Activated naive CD8-positive, alpha-beta T cell (primary cell): ENCODE measurements around the gene RHEBL1.

Experiments
- H3K27ac Mint-ChIP-seq: one replicate; pipeline ENCODE4 v1.8.0; 2021; ENCODE audit warnings: mixed read lengths
- H3K27me3 Mint-ChIP-seq: one replicate; pipeline ENCODE4 v1.8.0; 2021; ENCODE audit warnings: mixed read lengths
- H3K36me3 Mint-ChIP-seq: one replicate; pipeline ENCODE4 v1.8.0; 2021; ENCODE audit warnings: mixed read lengths
- H3K4me1 Mint-ChIP-seq: one replicate; pipeline ENCODE4 v1.8.0; 2021; ENCODE audit warnings: low read depth, mixed read lengths
- H3K4me3 Mint-ChIP-seq: one replicate; pipeline ENCODE4 v1.8.0; 2021; ENCODE audit warnings: mild to moderate bottlenecking, mixed read lengths
- H3K9me3 Mint-ChIP-seq: one replicate; pipeline ENCODE4 v1.8.0; 2021; ENCODE audit warnings: low read depth, mixed read lengths

The RHEBL1 gene, protein sequence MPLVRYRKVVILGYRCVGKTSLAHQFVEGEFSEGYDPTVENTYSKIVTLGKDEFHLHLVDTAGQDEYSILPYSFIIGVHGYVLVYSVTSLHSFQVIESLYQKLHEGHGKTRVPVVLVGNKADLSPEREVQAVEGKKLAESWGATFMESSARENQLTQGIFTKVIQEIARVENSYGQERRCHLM

GRCh38 chr12:49069507-49070346 lies at the start of gene RHEBL1:
Gene RHEBL1, minus strand, starts transcription at chr12:49069979. Its CDS starts 194 bp downstream, at chr12:49069785.
- Mint-ChIP-seq H3K27ac (peak within 1 kb of the TSS; percentile 86), H3K36me3 (no peaks in the 10 kb centered on the region), H3K27me3 (no peaks in the 10 kb centered on the region), H3K9me3 (no peaks in the 10 kb centered on the region), H3K4me1 (peaks cover 16% of the 10 kb centered on the region), H3K4me3 (peak within 1 kb of the TSS; percentile 92)

GRCh38 chr12:49111206-49111605 lies 41.4 kb upstream of the RHEBL1 start:
- H3K27ac Mint-ChIP-seq = peak overlapping the region; percentile 94
- peaks cover 36% of the 10 kb centered on the region for H3K4me1 Mint-ChIP-seq
- H3K9me3 Mint-ChIP-seq = no peaks in the 10 kb centered on the region
- H3K36me3 Mint-ChIP-seq = no peaks in the 10 kb centered on the region
- peak overlapping the region; percentile 96 for H3K4me3 Mint-ChIP-seq
- no peaks in the 10 kb centered on the region for H3K27me3 Mint-ChIP-seq

DNA sequence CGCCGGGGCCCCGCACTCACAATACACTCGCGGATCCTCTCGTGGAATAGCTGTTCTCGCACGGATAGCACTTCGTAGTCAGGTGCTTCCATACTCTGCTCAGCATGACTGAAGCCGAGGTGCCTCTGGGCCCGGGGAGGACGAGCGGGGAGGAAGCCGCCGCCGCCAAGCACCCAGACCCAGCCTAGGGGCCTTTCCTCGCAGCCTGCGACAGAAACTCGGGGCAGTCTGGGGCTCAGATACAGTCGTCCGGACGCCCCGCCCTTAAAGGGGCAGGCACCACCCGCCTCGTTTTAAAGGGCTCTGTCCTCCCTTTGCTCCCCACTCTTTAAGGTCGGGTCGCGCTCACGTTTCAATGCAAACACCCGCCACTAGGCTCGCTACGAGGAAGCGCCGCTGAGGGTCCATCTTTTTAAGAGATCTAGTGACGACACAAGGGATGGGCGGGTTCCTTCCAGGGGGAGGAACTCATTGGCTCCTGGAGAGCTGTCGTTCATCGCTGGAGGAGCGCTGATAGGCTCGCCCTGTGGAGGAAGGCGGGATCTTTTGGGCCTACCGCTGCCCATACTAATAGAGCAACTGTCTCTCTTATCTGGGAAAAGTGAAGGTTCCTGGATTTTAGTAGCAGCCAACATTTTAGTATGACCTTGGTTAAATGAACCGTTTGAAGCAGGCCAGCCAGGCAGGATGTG lies 40.8 kb upstream of the RHEBL1 start, which contains the start of gene LMBR1L:
TSS of gene LMBR1L (minus strand) at position 384 of the 692 bp plus-strand sequence. CDS start at position 92, 292 bp downstream.
- Mint-ChIP-seq H3K27ac (peak within 1 kb of the TSS; percentile 94), H3K27me3 (no peaks in the 10 kb centered on the region), H3K36me3 (no peaks in the 10 kb centered on the region), H3K4me1 (peaks cover 36% of the 10 kb centered on the region), H3K9me3 (no peaks in the 10 kb centered on the region), H3K4me3 (peak within 1 kb of the TSS; percentile 96)

GRCh38 chr12:49109641-49110463 lies 40.1 kb upstream of the RHEBL1 start:
- no peaks in the 10 kb centered on the region for H3K9me3 Mint-ChIP-seq
- peaks cover 36% of the 10 kb centered on the region for H3K4me1 Mint-ChIP-seq
- no peaks in the 10 kb centered on the region for H3K36me3 Mint-ChIP-seq
- peak overlapping the region; percentile 96 for H3K4me3 Mint-ChIP-seq
- no peaks in the 10 kb centered on the region for H3K27me3 Mint-ChIP-seq
- peak overlapping the region; percentile 94 for H3K27ac Mint-ChIP-seq

DNA sequence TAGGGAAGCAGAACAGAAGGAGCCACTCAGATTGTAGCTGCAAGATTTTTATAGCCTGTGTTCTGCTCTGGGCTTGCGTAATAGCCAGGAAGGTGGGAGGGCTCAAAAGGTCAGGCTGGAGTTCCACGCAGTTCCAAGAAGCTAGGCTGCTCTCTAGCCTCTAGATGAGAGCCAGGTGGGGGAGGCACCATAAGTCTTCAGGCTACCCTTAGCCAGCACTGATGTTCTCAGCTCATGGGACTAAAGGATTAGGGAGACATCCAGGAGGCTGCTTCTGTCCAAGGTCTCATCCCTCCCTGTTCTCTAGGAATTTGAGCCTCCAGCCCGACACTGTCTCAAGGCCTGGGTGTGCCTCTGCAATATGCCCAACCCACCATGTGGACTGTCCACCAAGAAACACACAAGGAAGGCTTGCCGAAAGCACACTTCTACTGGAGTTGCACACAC lies 39.2 kb upstream of the RHEBL1 start:
- Mint-ChIP-seq H3K9me3 (no peaks in the 10 kb centered on the region), H3K36me3 (peaks cover 2% of the 10 kb centered on the region), H3K27me3 (no peaks in the 10 kb centered on the region), H3K27ac (peak overlapping the region; percentile 89), H3K4me1 (peaks cover 36% of the 10 kb centered on the region), H3K4me3 (peak overlapping the region; percentile 96)

- Mint-ChIP-seq H3K27ac (no peak overlapping the region), H3K36me3 (peaks cover 2% of the 10 kb centered on the region), H3K27me3 (no peaks in the 10 kb centered on the region), H3K9me3 (no peaks in the 10 kb centered on the region), H3K4me1 (peaks cover 28% of the 10 kb centered on the region), H3K4me3 (no peak overlapping the region)
Observed at GRCh38 chr12:49105504-49106084, 35.8 kb upstream of the RHEBL1 start.

DNA sequence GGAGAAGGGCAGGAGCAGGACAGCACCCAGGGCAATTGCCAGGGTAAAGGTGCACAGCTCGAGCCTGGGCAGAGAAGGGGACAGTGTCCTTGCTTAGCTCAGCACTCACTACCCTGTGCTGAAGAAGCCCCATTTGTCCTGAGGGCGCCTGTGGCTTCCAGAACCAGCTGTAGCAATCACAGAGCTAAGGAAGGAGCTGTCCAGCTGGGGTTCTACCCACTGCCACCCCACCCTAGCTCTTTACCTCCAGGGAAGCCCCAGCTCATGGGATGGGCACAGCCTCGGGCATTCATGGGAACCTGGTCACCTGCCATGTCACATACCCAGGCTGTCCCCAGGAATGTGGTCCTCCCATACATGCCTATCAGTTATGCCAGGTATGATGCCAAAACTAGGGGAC lies 35.0 kb upstream of the RHEBL1 start:
- peaks cover 2% of the 10 kb centered on the region for H3K36me3 Mint-ChIP-seq
- H3K27ac Mint-ChIP-seq = no peak overlapping the region
- no peaks in the 10 kb centered on the region for H3K27me3 Mint-ChIP-seq
- no peak overlapping the region for H3K4me3 Mint-ChIP-seq
- H3K9me3 Mint-ChIP-seq = no peaks in the 10 kb centered on the region
- peaks cover 24% of the 10 kb centered on the region for H3K4me1 Mint-ChIP-seq

- H3K4me1 Mint-ChIP-seq = peaks cover 1% of the 10 kb centered on the region
- H3K36me3 Mint-ChIP-seq = peaks cover 4% of the 10 kb centered on the region
- H3K4me3 Mint-ChIP-seq = no peak overlapping the region
- no peak overlapping the region for H3K27ac Mint-ChIP-seq
- H3K27me3 Mint-ChIP-seq = no peaks in the 10 kb centered on the region
- no peaks in the 10 kb centered on the region for H3K9me3 Mint-ChIP-seq
Observed at GRCh38 chr12:49100380-49100779, 30.6 kb upstream of the RHEBL1 start.

DNA sequence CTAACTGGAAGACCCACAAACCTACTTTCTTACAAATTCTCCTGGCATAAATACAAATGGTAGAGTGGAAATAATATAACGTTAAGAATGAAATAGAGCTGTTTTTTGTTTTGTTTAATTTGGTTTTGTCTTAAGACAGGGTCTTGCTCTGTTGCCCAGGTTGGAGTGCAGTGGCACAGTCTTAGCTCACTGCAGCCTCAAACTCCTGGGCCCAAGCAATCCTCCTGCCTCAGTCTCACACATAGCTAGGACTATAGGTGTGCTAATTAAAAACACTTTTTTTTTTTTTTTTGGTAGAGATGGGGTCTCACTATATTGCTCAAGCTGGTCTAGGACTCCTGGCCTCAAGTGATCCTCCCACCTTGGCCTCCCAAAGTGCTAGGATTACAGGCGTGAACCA lies 28.9 kb upstream of the RHEBL1 start:
- Mint-ChIP-seq H3K4me3 (no peak overlapping the region), H3K36me3 (peaks cover 3% of the 10 kb centered on the region)

DNA sequence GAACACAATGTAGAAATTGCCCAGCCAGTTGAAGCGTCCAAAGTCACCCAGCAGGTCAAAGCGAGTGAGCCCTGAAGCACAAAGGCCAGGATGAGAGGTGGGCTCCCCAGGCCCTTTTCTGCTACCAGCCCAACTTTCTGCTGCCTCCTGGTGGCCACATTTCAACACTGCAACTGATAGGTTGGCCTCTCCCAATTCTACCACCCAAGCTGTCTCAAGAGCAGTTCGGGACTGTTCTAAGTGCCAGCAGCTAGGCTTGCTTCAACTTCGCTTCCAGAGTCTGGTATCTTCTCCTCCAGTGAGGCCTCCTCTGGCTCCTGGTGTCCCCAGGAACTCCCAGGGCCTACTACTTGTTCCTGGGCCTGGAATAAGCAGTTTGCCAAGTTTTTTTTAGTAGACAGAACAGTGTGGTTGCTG lies 28.3 kb upstream of the RHEBL1 start:
- Mint-ChIP-seq H3K4me1 (peaks cover 19% of the 10 kb centered on the region), H3K36me3 (peaks cover 3% of the 10 kb centered on the region), H3K27me3 (peaks cover 11% of the 10 kb centered on the region), H3K27ac (no peak overlapping the region), H3K4me3 (no peak overlapping the region), H3K9me3 (no peaks in the 10 kb centered on the region)

More for the DNA sequence above, 28.9 kb upstream of the RHEBL1 start:
- peaks cover 7% of the 10 kb centered on the region for H3K27me3 Mint-ChIP-seq
- no peak overlapping the region for H3K27ac Mint-ChIP-seq
- H3K4me1 Mint-ChIP-seq = peaks cover 13% of the 10 kb centered on the region
- H3K9me3 Mint-ChIP-seq = no peaks in the 10 kb centered on the region

- H3K4me1 Mint-ChIP-seq = peaks cover 22% of the 10 kb centered on the region
- no peaks in the 10 kb centered on the region for H3K9me3 Mint-ChIP-seq
- no peak overlapping the region for H3K27ac Mint-ChIP-seq
- H3K27me3 Mint-ChIP-seq = peaks cover 11% of the 10 kb centered on the region
- H3K36me3 Mint-ChIP-seq = peaks cover 3% of the 10 kb centered on the region
- no peak overlapping the region for H3K4me3 Mint-ChIP-seq
Observed at GRCh38 chr12:49097381-49097780, 27.6 kb upstream of the RHEBL1 start.

DNA sequence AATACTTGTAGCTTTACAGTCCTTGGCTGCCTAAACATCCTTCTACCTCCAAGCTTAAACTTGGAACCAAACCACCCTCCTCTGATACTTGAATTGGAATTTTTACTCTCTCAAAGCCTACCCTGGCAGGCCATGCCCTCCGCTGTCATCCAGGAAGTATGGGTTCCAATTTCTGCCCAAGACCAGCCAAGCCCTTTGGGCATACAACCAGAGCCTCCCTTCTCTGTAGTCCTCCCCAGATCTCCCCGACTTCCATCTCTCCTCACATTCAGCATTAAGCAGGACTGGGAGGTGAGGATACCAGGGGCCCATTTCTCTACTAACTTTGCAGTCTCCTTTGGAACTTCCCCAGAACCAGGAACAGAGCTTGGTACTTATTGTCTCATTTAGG lies 25.2 kb upstream of the RHEBL1 start:
- H3K4me3 Mint-ChIP-seq = peak overlapping the region; percentile 27

GRCh38 chr12:49094160-49094974 lies 24.6 kb upstream of the RHEBL1 start, which contains the start of gene DHH:
Gene DHH, minus strand, starts transcription at chr12:49094801. Its CDS starts 289 bp downstream, at chr12:49094512.
- peaks cover 38% of the 10 kb centered on the region for H3K4me1 Mint-ChIP-seq
- H3K27ac Mint-ChIP-seq = no peak within 1 kb of the TSS
- H3K9me3 Mint-ChIP-seq = no peaks in the 10 kb centered on the region
- peaks cover 22% of the 10 kb centered on the region for H3K27me3 Mint-ChIP-seq
- H3K36me3 Mint-ChIP-seq = peaks cover 3% of the 10 kb centered on the region
- peak within 1 kb of the TSS; percentile 47 for H3K4me3 Mint-ChIP-seq

More for the DNA sequence above, 25.2 kb upstream of the RHEBL1 start:
- H3K4me1 Mint-ChIP-seq = peaks cover 34% of the 10 kb centered on the region
- peaks cover 20% of the 10 kb centered on the region for H3K27me3 Mint-ChIP-seq
- no peaks in the 10 kb centered on the region for H3K9me3 Mint-ChIP-seq
- peaks cover 3% of the 10 kb centered on the region for H3K36me3 Mint-ChIP-seq
- H3K27ac Mint-ChIP-seq = no peak overlapping the region
